H7 (cell line): Measurements from ENCODE around the gene C5AR1. TPM values are rescaled to one million over a fixed set of nuclear protein-coding genes. Genes with fewer than 3 reads are reported as not detected.
A peak's percentile ranks its signal among the peaks of the same experiment; 100 is the strongest.
"Not testable (repeated sequence)": the region's sequence is repeated elsewhere in the genome, so short reads cannot be mapped to it uniquely, and the experiment has no call there.

ENCODE experiments used
- DNase-seq: peaks from one replicate; pipeline ENCODE4 v3.0.0; 2012
- H3K27me3 ChIP-seq: 2 replicates; pipeline ENCODE4 v1.6.0; 2011; ENCODE audit warnings: mild to moderate bottlenecking, low read length; ENCODE audit not compliant: control insufficient read depth, insufficient read depth
- H3K36me3 ChIP-seq: replicated peaks from 2 replicates; pipeline ENCODE4 v1.5.1; 2011; ENCODE audit warnings: low read length; ENCODE audit not compliant: control insufficient read depth, insufficient read depth
- H3K4me3 ChIP-seq: 2 replicates; pipeline ENCODE4 v1.5.1; 2011; ENCODE audit warnings: low read depth, mild to moderate bottlenecking, control low read depth, low read length, moderate library complexity; ENCODE audit not compliant: insufficient read depth
- total RNA-seq: library from RNA; depleted of rRNA; stranded (reverse); fragments of >200 nt; shearing (Covaris generic); gene quantifications from 2 replicates; pipeline ENCODE4 v1.2.3, GENCODE V29; 2014

Gene C5AR1
- total RNA-seq, 1 experiment from 2014 or later: 0.17 TPM

DNA sequence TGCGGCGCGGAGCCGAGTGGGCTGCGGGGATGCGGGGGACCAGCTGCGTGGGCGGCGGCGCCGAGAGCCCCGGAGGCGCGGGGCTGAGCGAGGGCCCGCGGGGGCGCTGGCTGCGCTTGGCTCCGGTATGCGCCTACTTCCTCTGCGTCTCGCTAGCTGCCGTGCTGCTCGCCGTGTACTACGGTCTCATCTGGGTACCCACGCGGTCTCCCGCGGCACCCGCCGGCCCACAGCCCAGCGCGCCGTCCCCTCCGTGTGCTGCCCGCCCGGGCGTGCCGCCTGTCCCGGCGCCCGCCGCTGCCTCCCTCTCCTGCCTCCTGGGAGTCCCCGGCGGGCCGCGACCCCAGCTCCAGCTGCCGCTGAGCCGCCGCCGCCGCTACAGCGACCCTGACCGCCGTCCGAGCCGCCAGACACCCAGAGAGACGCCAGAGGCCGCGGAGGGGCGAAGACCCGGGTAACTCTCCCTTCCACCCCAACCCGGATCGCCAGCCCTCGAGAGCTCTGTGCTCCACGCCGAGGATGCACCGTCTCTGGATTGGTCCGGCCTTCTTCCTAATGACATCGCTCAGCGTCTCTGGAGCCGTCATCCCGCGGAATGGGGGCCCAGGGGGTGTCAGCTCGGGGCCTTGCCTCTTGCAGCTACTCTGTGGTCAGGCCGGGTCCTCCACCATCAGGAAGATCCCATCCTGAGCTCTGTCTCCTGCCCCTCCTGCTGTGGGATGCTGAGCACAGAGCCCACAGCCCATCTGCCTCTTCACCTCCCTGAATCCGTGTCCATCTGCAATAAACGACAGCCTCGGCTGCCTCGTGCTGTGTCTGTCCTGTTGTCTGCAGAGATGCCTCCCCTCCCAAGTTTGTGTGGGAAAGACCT lies 34.5 kb upstream of the C5AR1 start:
- Histone ChIP-seq H3K4me3 (peak overlapping the region; percentile 57), H3K27me3 (peaks cover 11% of the 10 kb centered on the region), H3K36me3 (peaks cover 1% of the 10 kb centered on the region)
- DNase-seq: peak; percentile 80

GRCh38 chr19:47275791-47276461 lies 33.7 kb upstream of the C5AR1 start:
- H3K36me3 ChIP-seq: peaks cover 1% of the 10 kb centered on the region; the same call in 1 of the 2 replicates
- DNase-seq: peak; percentile 9
- H3K4me3 ChIP-seq: no peak overlapping the region
- peaks cover 11% of the 10 kb centered on the region for H3K27me3 ChIP-seq

DNA sequence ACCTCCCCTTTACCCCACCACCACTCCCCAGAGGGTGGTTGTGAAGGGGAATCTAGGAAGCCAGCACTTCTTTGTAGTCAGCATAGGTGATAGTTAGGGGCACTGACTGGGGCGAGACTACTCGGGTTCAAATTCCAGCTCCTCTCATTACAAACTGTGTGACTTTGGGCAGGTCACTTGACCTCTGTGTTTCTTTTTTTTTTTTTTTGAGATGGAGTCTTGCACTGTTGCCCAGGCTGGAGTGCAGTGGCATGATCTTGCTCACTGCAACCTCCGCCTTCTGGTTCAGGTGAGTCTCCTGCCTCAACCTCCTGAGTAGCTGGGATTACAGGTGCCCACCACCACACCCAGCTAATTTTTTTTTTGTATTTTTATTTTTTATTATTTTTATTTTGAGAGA lies 33.1 kb upstream of the C5AR1 start:
- not testable (repeated sequence) for H3K4me3 ChIP-seq, H3K36me3 ChIP-seq

DNA sequence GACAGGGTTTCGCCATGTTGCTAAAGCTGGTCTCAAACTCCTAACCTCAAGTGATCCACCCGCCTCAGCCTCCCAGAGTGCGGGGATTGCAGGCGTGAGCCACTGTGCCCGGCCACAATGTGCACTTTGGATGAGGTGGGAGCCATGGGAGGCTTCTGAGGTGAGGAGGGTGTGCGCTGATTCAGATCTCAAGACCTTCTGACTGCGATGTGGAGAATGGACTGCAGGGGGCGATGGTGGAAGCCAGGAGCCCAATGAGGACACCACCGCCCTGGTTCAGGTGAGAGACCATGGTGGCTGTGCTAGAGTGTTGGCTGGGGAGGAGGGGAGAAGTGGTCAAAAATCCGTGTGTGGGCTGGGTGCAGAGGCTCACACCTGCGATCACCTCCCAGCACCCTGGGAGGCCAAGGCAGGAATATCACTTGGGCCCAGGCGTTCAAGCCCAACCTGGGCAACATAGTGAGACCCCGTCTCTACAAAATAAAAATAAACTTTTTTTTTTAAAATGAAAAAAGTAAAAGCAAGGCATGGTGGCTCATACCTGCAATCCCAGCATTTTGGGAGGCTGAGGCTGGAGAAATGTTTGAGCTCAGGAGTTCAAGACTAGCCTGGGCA lies 29.4 kb upstream of the C5AR1 start:
- no peaks in the 10 kb centered on the region for H3K36me3 ChIP-seq
- no peak overlapping the region for H3K4me3 ChIP-seq
- peaks cover 8% of the 10 kb centered on the region for H3K27me3 ChIP-seq
- DNase-seq: peak; percentile 78

More for the DNA sequence above, 33.1 kb upstream of the C5AR1 start:
- H3K27me3 ChIP-seq: peaks cover 11% of the 10 kb centered on the region
- not testable (repeated sequence) for DNase-seq

DNA sequence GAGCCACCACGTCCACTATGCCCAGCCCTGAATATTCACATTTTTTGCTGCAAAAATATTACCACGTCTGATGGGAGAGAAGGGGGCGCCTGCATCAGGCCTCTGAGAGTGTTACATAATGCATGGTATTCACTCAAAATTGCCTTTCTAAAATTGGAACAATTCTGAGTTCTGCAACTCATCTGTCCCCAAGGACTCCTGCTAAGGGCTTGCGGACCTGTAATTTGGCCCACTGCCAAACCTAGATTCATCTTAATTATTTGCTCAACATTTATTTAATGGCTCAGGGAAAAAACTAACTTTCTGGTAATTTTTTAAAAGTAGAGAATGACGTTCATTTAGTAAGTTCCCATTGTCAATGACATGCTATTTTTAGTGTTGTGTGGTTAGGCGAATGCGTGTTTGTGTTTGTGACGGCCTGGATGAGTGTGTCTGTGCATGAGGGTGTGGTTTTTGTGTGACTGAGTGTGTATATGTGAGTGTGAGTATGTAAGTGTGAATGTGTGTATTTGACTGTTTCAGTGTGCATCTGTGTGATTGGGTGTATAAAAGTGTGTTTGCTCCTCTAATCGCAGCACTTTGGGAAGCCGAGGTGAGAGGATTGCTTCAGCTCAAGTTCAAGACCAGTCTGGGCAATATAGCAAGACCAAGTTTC lies 26.1 kb upstream of the C5AR1 start:
- Histone ChIP-seq H3K36me3 (no peaks in the 10 kb centered on the region), H3K27me3 (no peaks in the 10 kb centered on the region), H3K4me3 (no peak overlapping the region)
- DNase-seq: no peak

GRCh38 chr19:47284324-47284899 lies 25.2 kb upstream of the C5AR1 start:
- DNase-seq: peak; percentile 64
- no peak overlapping the region for H3K4me3 ChIP-seq
- H3K27me3 ChIP-seq: no peaks in the 10 kb centered on the region
- H3K36me3 ChIP-seq: no peaks in the 10 kb centered on the region

- Histone ChIP-seq H3K27me3 (no peaks in the 10 kb centered on the region), H3K36me3 (no peaks in the 10 kb centered on the region), H3K4me3 (no peak overlapping the region)
- DNase-seq: peak; percentile 85
Measured at GRCh38 chr19:47296036-47296435, 13.6 kb upstream of the C5AR1 start.

GRCh38 chr19:47300867-47301266 lies 8.8 kb upstream of the C5AR1 start:
- not testable (repeated sequence) for H3K4me3 ChIP-seq, DNase-seq, H3K36me3 ChIP-seq

DNA sequence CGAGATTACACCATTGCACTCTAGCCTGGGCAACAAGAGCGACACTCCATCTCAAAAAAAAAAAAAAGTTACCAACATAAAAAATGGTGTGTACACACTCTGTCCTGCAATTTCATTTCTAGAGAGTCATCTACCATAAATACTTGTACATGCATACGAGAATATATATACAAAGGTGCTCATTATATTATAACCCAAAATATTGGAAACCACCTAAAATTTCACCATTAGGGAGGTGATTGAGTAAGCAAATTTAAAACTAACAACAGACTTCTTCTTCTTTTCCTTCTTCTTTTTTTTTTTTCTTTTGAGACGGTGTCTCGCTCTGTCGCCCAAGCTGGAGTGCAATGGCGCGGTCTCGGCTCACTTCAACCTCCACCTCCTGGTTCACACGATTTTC lies 7.4 kb upstream of the C5AR1 start:
- Histone ChIP-seq H3K36me3 (no peaks in the 10 kb centered on the region), H3K27me3 (no peaks in the 10 kb centered on the region), H3K4me3 (no peak overlapping the region)
- DNase-seq: no peak

More at GRCh38 chr19:47300867-47301266, 8.8 kb upstream of the C5AR1 start:
- H3K27me3 ChIP-seq: not testable (repeated sequence)

DNA sequence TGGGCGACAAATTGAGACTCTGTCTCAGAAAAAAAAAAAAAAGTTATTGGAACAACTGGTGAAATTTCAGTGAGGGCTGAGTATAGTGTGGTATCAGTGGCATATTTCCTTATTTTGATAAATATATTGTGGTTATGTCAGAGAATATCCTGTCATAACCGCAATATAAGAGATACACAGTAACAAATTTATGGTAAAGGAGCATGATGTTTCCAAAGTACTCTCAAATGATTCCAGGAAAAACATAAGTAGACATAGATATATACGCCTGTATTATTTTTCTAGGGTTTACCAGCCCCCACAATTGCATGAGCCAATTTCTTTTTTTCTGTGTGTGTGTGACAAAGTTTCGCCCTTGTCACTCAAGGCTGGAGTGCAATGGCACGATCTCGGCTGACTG lies 5.7 kb upstream of the C5AR1 start:
- DNase-seq: no peak
- no peaks in the 10 kb centered on the region for H3K27me3 ChIP-seq
- no peaks in the 10 kb centered on the region for H3K36me3 ChIP-seq
- no peak overlapping the region for H3K4me3 ChIP-seq

DNA sequence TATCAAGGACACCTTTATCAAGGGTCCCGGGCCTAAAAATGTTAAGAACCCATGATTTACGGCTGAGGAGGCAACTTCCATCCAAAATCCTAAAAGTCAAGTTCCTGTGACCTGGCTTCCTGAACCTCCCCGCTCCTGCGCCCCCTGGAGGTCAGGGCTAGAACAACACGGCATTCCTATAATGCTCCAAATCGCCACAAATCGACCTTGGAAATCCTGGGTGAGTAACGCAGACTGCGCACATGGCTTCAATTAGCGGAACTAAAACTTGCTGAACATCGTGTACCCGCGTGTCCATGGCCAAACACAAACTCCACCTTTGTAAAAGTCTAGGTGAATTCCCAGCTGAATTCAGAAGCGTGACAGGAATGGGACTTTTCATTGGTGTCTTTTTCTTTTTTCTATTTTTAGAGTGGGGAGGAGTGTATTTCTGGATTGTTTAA lies 4.3 kb upstream of the C5AR1 start:
- H3K27me3 ChIP-seq: no peaks in the 10 kb centered on the region
- DNase-seq: peak; percentile 85
- no peak overlapping the region for H3K4me3 ChIP-seq
- H3K36me3 ChIP-seq: no peaks in the 10 kb centered on the region

DNA sequence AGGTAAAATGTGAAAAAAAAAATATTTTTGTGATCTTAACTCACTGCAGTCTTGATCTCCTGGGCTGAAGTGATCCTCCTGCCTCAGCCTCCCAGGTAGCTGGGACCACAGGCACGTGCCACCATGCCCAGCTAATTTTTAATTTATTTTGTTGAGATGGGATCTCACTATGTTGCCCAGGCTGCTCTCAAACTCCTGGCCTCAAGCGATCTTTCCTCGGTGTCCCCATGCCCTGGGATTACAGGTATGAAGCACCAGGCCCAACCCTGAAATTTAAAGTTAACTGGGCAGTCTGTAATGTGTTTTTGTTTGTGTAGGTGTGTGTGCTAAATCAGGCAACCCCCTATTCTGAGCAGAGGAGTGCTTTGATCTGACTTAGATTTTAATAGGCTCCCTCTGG lies 3.4 kb upstream of the C5AR1 start:
- no peaks in the 10 kb centered on the region for H3K36me3 ChIP-seq
- H3K4me3 ChIP-seq: no peak overlapping the region
- H3K27me3 ChIP-seq: no peaks in the 10 kb centered on the region
- DNase-seq: no peak

DNA sequence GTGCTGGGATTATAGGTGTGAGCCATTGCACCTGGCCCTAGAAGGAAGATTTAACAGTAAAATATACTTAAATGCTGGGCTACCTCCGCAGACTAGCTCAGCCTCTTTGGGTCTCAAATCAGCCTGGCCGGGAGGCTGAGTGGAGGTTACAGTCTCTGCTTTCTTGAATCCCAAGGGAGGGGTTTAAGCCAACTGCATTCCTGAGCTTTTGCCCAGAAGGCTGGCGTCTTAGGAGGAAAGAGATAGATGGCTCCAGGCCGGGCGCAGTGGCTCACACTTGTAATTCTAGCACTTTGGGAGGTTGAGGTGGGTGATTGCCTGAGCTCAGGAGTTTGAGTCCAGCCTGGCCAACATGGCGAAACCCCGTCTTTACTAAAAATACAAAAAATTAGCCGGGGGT lies 623 bp upstream of the C5AR1 start:
- Histone ChIP-seq H3K36me3 (no peaks in the 10 kb centered on the region), H3K27me3 (no peaks in the 10 kb centered on the region), H3K4me3 (no peak overlapping the region)
- DNase-seq: no peak

DNA sequence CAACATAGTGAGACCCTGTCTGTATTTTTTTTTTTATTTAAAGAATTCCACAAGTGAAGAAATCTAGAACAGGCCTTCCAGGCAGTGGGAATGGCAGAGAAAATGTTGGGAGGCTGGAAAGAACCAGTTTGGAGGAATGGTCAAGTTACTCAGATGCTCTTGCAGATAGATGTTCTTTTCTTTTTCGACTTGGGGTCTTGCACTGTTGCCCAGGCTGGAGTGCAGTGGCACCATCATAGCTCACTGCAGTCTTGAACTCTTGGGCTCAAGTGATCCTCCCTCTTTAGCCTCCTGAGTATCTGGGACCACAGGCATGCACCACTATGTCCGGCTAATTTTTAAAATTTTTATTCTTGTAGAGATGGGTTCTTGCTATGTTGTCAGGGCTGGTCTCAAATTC lies 662 bp downstream of the C5AR1 start:
- no peak overlapping the region for H3K4me3 ChIP-seq

More for the DNA sequence above, 662 bp downstream of the C5AR1 start:
- no peak for DNase-seq
- H3K27me3 ChIP-seq: no peaks in the 10 kb centered on the region
- H3K36me3 ChIP-seq: no peaks in the 10 kb centered on the region
